NB4 (cell line): Measurements from ENCODE around the gene ZNF365.

ENCODE experiments used
- POLR2A ChIP-seq: IDR thresholded peaks from 2 replicates; pipeline ENCODE4 v1.6.1; 2011; ENCODE audit warnings: mild to moderate bottlenecking; ENCODE audit not compliant: insufficient read length; ENCODE audit errors: extremely low read depth
- TF ChIP-seq, protein P1 (sequence below): IDR thresholded peaks from one replicate; pipeline ENCODE4 v1.5.1; 2012; ENCODE audit warnings: low read depth, low read length
- TF ChIP-seq, protein P2 (sequence below): IDR thresholded peaks from 2 replicates; pipeline ENCODE4 v1.6.1; 2011; ENCODE audit warnings: low read depth, low read length

DNA sequence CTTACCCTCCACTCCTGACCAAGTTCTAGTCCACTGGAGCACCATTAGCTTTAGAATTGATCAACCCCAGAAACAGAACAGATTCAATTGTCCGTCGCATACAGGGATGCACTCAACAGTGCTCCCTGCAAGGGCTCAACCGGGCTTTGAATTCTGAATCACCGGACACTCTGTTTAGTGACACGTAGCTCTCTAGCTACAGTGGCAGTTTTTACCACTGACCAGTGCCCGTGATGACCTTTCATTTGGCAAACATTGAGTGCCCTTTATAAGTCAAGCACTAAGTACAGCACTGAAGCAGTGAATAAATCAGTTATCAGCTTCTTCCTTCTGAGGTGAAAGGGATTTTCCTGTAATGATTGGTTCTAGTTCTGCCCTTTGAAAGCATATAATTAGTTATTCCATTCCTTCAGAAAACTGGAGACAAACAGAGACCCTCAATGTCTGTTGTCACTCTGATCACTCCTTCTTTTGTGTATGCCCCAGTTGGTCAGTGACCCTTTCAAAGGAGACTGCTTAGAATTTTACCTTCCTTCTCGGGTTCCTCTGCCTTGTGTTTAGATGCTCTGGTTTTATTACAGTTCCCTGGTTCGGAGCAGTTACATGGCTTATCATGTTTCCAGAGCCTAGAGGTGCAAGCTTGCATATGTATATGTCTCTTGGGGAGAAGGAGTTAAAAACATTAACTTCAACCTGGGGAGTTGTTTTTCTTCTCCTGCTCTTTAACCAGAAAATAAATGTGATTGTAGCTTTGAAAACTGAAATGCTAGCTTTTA is 68.9 kb downstream of the ZNF365 start:
- TF ChIP-seq, protein P1, sequence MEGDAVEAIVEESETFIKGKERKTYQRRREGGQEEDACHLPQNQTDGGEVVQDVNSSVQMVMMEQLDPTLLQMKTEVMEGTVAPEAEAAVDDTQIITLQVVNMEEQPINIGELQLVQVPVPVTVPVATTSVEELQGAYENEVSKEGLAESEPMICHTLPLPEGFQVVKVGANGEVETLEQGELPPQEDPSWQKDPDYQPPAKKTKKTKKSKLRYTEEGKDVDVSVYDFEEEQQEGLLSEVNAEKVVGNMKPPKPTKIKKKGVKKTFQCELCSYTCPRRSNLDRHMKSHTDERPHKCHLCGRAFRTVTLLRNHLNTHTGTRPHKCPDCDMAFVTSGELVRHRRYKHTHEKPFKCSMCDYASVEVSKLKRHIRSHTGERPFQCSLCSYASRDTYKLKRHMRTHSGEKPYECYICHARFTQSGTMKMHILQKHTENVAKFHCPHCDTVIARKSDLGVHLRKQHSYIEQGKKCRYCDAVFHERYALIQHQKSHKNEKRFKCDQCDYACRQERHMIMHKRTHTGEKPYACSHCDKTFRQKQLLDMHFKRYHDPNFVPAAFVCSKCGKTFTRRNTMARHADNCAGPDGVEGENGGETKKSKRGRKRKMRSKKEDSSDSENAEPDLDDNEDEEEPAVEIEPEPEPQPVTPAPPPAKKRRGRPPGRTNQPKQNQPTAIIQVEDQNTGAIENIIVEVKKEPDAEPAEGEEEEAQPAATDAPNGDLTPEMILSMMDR: no peak
- no peak for TF ChIP-seq POLR2A
- TF ChIP-seq, protein P2, sequence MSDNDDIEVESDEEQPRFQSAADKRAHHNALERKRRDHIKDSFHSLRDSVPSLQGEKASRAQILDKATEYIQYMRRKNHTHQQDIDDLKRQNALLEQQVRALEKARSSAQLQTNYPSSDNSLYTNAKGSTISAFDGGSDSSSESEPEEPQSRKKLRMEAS: no peak
